GM19023 (cell line): ENCODE results near the gene IP6K3.

Experiments
- ATAC-seq: cut with Tn5 transposase; IDR thresholded peaks from one replicate; pipeline ENCODE4 v1.9.1; 2021; ENCODE audit warnings: mild to moderate bottlenecking, moderate library complexity; ENCODE audit not compliant: unreplicated experiment

IP6K3 gene

GRCh38 chr6:33744001-33744848 lies 2.5 kb downstream of the IP6K3 start:
- no peak for ATAC-seq

GRCh38 chr6:33742837-33743236 lies 3.9 kb downstream of the IP6K3 start:
- no peak for ATAC-seq

- ATAC-seq = no peak
Measured at GRCh38 chr6:33742092-33742491, 4.6 kb downstream of the IP6K3 start.

GRCh38 chr6:33740794-33741193 lies 5.9 kb downstream of the IP6K3 start:
- ATAC-seq = no peak

GRCh38 chr6:33740204-33740608 lies 6.5 kb downstream of the IP6K3 start:
- no peak for ATAC-seq

- no peak for ATAC-seq
Measured at GRCh38 chr6:33739571-33739970, 7.1 kb downstream of the IP6K3 start.

GRCh38 chr6:33738879-33739278 lies 7.8 kb downstream of the IP6K3 start:
- no peak for ATAC-seq

GRCh38 chr6:33738153-33738552 lies 8.6 kb downstream of the IP6K3 start:
- ATAC-seq = no peak

- ATAC-seq = no peak
Measured at GRCh38 chr6:33737267-33738026, 9.3 kb downstream of the IP6K3 start.

- no peak for ATAC-seq
Measured at GRCh38 chr6:33735216-33735615, 11.5 kb downstream of the IP6K3 start.

GRCh38 chr6:33733709-33734007 lies 13.0 kb downstream of the IP6K3 start:
- ATAC-seq = no peak

GRCh38 chr6:33732817-33733708 lies 13.6 kb downstream of the IP6K3 start:
- no peak for ATAC-seq

GRCh38 chr6:33732385-33732784 lies 14.3 kb downstream of the IP6K3 start:
- no peak for ATAC-seq

- ATAC-seq = no peak
Measured at GRCh38 chr6:33731751-33732282, 14.9 kb downstream of the IP6K3 start.

- no peak for ATAC-seq
Measured at GRCh38 chr6:33731035-33731434, 15.7 kb downstream of the IP6K3 start.

- no peak for ATAC-seq
Measured at GRCh38 chr6:33730611-33731010, 16.1 kb downstream of the IP6K3 start.

- ATAC-seq = no peak
Measured at GRCh38 chr6:33729059-33729458, 17.6 kb downstream of the IP6K3 start.

GRCh38 chr6:33728438-33728837 lies 18.3 kb downstream of the IP6K3 start:
- ATAC-seq = no peak

- no peak for ATAC-seq
Measured at GRCh38 chr6:33727932-33728331, 18.8 kb downstream of the IP6K3 start.

GRCh38 chr6:33727126-33727525 lies 19.6 kb downstream of the IP6K3 start:
- no peak for ATAC-seq

GRCh38 chr6:33726696-33727095 lies 20.0 kb downstream of the IP6K3 start:
- ATAC-seq = no peak
